ENCODE data around the gene BABAM1. TPM values are rescaled to one million over a fixed set of nuclear protein-coding genes. Genes with fewer than 3 reads are reported as not detected.

BABAM1 gene
- total and polyA plus RNA-seq, 9 of the 15 experiments (the other 6 are each of a cell fraction or from before 2014, with no cell fraction given) = 14.7 to 160 (median 113) TPM

DNA sequence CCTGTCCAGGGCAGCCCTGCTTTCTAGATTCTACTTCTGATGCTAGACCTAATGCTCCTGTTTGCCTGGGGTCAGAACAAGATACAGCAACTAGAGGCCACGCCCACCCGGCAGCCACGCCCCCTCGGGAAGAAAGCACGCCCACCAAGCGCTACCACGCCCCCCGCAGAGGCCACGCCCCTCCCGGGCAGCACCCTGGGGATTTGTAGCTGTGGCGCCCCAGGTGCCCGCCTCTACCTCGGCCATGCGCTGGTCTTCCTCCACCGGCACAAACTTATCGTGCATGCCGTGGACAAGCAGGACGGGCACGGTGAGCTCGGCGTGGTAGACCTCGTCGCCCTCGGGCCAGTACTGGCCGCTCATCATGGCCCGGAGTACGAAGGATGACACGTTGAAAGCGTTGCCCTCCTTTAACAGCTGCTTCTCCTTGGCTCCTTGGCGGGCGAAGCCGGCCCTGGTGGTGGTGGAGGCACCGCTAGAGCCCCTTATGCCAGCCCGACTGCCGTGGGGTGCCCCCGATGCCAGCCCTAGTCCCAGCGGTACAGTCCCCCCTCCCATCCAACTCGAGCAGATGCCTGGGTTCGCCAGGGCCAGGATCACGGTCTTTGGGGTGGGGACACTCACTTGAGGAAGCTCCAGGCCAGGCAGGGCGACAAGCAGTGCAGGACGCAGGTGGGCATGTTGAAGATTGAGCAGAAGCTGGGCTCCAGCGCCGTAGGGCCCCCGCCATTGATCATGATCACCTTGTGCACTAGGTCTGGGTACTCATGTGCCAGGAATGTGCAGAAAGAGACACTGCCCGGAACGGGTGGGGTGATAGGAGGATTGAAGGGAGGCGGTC lies 27.0 kb downstream of the BABAM1 start (continued):
- TF ChIP-seq, protein P1, sequence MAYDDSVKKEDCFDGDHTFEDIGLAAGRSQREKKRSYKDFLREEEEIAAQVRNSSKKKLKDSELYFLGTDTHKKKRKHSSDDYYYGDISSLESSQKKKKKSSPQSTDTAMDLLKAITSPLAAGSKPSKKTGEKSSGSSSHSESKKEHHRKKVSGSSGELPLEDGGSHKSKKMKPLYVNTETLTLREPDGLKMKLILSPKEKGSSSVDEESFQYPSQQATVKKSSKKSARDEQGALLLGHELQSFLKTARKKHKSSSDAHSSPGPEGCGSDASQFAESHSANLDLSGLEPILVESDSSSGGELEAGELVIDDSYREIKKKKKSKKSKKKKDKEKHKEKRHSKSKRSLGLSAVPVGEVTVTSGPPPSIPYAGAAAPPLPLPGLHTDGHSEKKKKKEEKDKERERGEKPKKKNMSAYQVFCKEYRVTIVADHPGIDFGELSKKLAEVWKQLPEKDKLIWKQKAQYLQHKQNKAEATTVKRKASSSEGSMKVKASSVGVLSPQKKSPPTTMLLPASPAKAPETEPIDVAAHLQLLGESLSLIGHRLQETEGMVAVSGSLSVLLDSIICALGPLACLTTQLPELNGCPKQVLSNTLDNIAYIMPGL (CRISPR knock-in tag; IDR thresholded peaks at IDR 0.05) = no peak
- no peak for TF ChIP-seq GABPA (tag; conservative IDR thresholded peaks at IDR 0.05; ENCODE audit: low read depth)
- TF ChIP-seq ZFP91 (CRISPR knock-in tag; IDR thresholded peaks at IDR 0.05) = no peak
- no peak for TF ChIP-seq PHF21A (IDR thresholded peaks at IDR 0.05; ENCODE audit: borderline replicate concordance, low read depth)
- TF ChIP-seq ZSCAN32 (CRISPR knock-in tag; IDR thresholded peaks at IDR 0.05) = no peak
- TF ChIP-seq CCAR2 (IDR thresholded peaks at IDR 0.05; ENCODE audit: low read depth, low read length) = no peak
- TF ChIP-seq BACH1 (tag; IDR thresholded peaks at IDR 0.05) = no peak
- peak; percentile 89 for TF ChIP-seq SP1 (CRISPR knock-in tag; IDR thresholded peaks at IDR 0.05)
- peak; percentile 80; the same call in 1 of the 2 replicates for TF ChIP-seq ZBTB7A (IDR thresholded peaks at IDR 0.05; ENCODE audit: borderline replicate concordance, control insufficient read depth, low read depth, low read length)
- no peak for TF ChIP-seq MED1 (CRISPR knock-in tag; IDR thresholded peaks at IDR 0.05; ENCODE audit: borderline replicate concordance)
- TF ChIP-seq POLR2AphosphoS2 (IDR thresholded peaks at IDR 0.05; ENCODE audit: low read length) = peak; percentile 47; the same call in 1 of the 2 replicates
- no peak for TF ChIP-seq ILF3 (IDR thresholded peaks at IDR 0.05; ENCODE audit: borderline replicate concordance)
- TF ChIP-seq MAFG (tag; conservative IDR thresholded peaks at IDR 0.05) = no peak
- TF ChIP-seq HNRNPUL1 (IDR thresholded peaks at IDR 0.05; ENCODE audit: low read length) = no peak
- no peak for TF ChIP-seq RBM25 (IDR thresholded peaks at IDR 0.05; ENCODE audit: low read depth, low read length, severe bottlenecking)
- TF ChIP-seq SMARCE1 (IDR thresholded peaks at IDR 0.05) = no peak
- TF ChIP-seq, protein P2, sequence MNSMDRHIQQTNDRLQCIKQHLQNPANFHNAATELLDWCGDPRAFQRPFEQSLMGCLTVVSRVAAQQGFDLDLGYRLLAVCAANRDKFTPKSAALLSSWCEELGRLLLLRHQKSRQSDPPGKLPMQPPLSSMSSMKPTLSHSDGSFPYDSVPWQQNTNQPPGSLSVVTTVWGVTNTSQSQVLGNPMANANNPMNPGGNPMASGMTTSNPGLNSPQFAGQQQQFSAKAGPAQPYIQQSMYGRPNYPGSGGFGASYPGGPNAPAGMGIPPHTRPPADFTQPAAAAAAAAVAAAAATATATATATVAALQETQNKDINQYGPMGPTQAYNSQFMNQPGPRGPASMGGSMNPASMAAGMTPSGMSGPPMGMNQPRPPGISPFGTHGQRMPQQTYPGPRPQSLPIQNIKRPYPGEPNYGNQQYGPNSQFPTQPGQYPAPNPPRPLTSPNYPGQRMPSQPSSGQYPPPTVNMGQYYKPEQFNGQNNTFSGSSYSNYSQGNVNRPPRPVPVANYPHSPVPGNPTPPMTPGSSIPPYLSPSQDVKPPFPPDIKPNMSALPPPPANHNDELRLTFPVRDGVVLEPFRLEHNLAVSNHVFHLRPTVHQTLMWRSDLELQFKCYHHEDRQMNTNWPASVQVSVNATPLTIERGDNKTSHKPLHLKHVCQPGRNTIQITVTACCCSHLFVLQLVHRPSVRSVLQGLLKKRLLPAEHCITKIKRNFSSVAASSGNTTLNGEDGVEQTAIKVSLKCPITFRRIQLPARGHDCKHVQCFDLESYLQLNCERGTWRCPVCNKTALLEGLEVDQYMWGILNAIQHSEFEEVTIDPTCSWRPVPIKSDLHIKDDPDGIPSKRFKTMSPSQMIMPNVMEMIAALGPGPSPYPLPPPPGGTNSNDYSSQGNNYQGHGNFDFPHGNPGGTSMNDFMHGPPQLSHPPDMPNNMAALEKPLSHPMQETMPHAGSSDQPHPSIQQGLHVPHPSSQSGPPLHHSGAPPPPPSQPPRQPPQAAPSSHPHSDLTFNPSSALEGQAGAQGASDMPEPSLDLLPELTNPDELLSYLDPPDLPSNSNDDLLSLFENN (IDR thresholded peaks at IDR 0.05; ENCODE audit: low read depth in 2 of 2, low read length in 2 of 2) = no peak
- peak; percentile 34; the same call in 1 of the 2 replicates for TF ChIP-seq POLR2A (conservative IDR thresholded peaks at IDR 0.05)
- no peak for TF ChIP-seq TCF15 (CRISPR knock-in tag; IDR thresholded peaks at IDR 0.05)
- TF ChIP-seq CBFA2T3 (IDR thresholded peaks at IDR 0.05) = no peak
- peak; percentile 35 for TF ChIP-seq FIP1L1 (IDR thresholded peaks at IDR 0.05; ENCODE audit: low read depth, low read length, poor library complexity, severe bottlenecking)
- TF ChIP-seq ZNF695 (CRISPR knock-in tag; IDR thresholded peaks at IDR 0.05) = no peak

Measured in K562 (cell line).